NCI-H128 (cell line): ENCODE measurements around the gene SERP2.

Source experiments
- DNase-seq: peaks from one replicate; lab custom pipeline; 2025; ENCODE audit not compliant: unreplicated experiment; lab: John Stamatoyannopoulos, UW

SERP2 gene

GRCh38 chr13:44355621-44356020 is 18.0 kb upstream of the SERP2 start:
- DNase-seq = no peak

- no peak for DNase-seq
These were observed 13.6 kb upstream of the SERP2 start for GRCh38 chr13:44359983-44360375.

- no peak for DNase-seq
These were observed 11.1 kb upstream of the SERP2 start for GRCh38 chr13:44362394-44363040.

- no peak for DNase-seq
These were observed 9.8 kb upstream of the SERP2 start for GRCh38 chr13:44363631-44364344.

DNA sequence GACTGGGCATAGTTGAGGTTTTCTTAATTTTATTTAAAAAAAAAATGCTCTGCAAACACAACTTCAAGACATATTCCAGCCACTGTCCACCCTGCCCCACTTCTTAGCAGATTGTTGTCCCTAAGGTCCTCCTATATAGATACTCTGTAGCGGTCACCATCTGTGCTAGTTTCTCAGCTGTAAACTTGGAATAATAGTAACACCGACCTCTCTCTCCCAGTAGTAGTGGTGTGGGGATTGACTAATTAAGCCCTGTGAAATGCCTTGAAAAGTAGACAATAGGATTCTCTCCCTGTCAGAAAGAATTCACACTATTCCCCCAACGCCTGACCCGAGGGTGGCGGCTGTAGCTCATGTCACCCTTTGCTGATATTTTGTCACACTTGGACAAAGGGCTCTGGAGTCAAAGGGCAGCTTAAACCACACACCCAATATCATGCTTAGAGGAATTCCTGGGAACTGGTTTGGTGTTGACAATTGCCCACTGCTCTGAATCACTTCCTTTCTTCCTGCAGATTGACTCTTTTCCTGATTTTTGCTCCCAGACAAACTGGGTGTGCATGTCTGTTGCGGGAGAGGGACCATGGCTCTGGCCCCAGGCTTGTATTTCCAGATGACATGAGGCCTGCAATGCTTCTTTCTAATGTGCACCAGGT is 9.2 kb upstream of the SERP2 start:
- DNase-seq = no peak

DNA sequence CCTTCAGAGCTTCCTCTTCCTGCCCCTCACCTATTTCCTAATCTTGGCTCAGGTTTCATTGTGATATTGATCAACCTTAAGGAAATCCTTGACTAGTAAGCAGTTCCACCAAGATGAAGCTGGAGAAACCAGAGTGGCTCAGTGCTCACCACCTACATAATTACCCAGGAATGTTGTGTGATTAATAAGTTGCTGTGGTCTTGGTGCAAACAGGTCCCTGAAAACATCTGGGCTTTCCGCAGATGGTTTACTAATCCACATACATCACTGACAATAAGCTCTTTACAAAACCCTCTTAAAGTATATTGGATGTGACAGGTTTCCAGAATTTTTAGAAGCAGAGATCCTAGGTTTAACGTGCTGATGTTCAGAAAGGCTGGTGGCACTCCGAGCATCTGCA is 8.6 kb upstream of the SERP2 start:
- no peak for DNase-seq

DNA sequence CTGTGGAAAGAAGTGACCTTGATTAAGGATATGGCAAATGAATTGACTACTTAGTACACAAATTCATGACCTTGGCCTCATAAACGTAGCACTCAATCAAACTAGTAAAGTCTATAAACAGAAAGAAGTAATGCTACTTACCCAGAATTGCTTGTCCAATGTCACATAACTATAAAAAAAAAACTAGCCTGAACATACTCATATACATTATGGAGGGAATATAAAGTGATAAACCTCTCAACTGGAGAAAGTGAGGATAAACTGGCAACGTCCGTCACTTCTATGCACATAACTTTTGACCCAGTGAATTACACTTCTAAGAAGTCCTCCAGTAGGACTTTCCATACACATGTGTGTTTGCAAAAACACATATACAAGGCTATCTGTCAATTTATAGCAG is 7.7 kb upstream of the SERP2 start:
- DNase-seq = no peak

DNA sequence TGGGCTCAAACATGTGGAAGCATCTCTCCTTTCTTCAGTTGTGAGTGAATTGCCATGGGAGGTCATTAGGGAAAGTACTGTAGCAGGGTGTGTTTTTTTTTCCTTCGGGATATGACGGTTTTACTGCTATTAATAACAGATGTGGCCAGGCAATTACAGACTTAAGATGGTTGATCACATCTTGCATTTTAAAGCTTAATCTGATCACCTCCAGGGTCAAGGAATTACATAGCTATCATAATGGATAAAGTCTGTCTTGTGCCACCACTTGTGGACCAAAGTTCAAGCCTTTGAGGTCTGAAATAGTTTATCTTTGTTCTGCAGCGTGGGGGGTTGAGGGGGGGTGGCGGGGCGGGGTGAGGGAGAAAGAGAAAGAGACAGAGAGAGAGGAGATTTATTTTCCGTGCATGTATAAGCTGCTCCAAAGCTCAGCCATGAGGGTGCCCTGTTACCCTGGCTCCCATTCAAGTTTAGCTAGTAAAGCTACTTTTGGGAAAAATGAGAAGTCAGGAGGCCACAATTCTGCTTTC is 5.5 kb upstream of the SERP2 start:
- no peak for DNase-seq

DNA sequence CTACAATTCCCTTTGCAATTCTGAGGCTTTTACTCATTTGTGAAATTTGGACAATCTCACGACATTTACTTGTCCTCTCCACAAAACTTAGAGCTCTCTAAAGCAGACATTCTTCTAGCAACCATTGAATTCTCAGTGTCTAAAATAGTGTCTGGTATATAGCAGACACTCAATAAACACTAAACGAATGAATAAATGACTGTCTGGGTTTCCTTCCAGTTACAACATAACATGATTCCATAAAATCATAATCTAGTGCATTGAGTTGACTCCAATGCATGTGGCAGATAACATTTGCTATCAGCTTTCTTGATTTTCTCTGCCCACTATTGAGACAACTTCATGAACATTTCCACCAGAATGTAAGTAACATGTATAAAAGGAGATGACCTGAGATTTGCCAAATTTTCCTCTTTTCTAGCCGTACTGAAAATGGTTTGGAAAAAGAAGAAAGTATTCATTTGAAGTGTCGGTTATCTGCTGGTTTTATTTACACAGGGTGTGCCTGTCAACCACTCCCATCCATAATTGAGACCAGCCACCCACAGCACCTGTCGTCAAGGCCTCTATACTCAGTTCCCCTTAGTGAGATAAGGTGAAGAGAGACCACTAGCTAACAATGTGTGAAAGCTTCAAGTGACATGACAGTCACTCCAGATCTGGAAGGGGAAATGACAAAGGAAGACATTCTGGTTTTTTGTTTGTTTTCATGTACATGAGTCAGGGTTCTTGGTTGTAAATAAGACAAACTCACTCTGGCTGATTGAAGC is 4.8 kb upstream of the SERP2 start:
- no peak for DNase-seq

DNA sequence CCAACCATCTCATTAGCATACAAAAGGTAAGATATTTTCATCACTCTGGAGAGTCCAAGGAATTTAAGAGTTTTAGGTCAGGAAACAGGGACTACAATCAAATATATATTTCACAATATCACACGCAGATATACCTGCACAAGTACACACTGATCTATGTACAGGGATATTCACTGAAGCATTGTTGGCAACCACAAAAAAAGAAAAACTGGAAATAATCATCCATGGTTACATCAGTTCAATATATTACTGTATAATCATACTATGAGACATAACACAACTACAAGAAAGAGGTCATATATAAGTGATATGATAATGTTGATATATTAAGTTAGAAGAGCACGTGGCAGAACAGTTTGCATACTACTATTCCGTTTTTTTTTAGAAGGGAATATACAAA is 2.2 kb upstream of the SERP2 start:
- DNase-seq = no peak

GRCh38 chr13:44373247-44373600 is 400 bp upstream of the SERP2 start:
- no peak for DNase-seq

GRCh38 chr13:44374348-44374712 is 706 bp downstream of the SERP2 start:
- no peak for DNase-seq

GRCh38 chr13:44378277-44378676 is 4.7 kb downstream of the SERP2 start:
- DNase-seq = no peak

DNA sequence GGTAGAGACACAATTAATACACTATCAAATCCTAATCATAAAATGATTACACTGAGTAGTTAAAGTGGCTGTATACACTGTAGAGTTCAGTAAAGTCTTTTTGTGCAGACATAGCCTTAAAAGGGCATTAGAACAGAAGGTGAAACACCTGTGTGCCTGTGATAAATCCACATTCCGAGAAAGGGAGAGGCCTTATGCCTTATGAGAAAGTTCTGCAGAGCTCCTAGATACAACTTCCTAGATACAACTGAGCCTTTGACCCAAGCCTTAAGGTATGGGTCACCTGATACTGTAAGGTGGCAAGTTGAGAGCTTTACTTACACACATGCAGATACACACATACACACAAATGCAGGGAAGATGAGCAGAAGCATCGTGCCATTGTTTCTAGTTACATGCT is 6.3 kb downstream of the SERP2 start:
- DNase-seq = no peak

GRCh38 chr13:44380404-44381165 is 7.0 kb downstream of the SERP2 start:
- DNase-seq = no peak

DNA sequence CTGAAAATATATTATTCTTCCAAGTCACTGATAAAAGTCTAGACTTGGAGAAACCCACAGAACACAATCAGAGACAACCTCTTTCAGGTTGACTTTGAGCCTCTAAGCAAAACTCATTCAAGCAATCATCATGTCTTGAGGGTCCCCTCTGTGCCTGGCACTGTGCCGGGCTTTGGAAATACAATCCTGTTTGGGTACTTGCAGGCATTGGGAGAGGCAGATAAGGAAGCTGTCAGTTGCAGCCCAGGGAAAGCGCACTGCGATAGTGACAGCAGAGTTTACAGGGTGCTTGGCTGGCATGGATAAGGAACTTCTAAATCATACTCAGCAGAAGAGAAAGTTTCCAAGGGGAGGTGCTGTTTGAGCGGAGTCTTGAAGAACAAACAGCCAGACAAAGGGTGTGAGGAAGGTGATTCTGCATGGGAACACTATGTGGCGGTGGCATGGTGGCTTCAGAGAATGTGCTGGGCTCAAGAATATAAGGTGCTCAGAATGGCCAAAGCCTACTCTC is 9.1 kb downstream of the SERP2 start:
- no peak for DNase-seq

DNA sequence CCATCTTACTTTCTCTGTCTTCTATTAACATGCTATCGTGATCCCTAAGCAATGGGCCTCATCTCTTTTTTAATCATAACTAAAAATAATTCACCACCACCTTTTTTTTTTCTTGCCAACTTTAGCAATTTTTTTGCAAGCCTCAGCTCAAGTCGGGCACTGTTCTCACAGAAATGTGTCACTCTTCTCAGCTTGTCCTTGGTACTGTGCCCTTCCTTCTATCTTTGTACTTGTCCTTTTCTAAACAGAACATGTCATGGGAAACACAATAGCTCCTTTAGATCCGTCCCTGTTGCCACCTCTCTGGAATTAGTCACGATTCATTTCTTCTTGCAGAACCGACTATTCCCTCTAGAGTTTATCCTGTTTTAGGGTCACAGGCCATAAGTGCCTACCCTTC is 10.3 kb downstream of the SERP2 start:
- DNase-seq = no peak

- no peak for DNase-seq
These were observed 11.2 kb downstream of the SERP2 start for GRCh38 chr13:44384778-44385177.

GRCh38 chr13:44385401-44385800 is 11.8 kb downstream of the SERP2 start:
- no peak for DNase-seq

DNA sequence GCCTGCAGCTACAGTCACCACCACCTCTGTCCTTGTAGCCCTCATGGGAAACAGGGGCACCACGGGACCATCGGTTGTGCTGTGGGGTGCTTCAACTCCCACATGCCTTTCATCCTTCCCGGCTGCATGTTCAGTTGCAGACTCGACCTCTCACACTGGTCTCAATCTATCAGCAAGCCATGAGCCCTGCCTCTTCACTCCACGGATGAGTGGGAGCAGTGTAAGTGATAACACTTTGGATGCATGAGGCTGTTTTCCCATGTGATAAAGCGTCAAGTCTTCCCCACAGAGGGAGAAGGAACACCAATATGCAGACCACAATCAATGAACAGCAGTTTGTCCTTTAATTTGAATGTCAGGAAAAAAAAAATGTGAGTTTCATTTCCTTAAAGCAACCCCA is 12.2 kb downstream of the SERP2 start:
- no peak for DNase-seq
